C4-2B (cell line): Measurements from ENCODE around the gene LRRC42.

Source experiments
- H3K27ac ChIP-seq: fragments of 450-650 bp; 2 replicates; pipeline ENCODE4 v1.5.1; 2017
- ZFX ChIP-seq: fragments of 450-650 bp; IDR thresholded peaks from 2 replicates; pipeline ENCODE4 v1.6.1; 2017
- TF ChIP-seq, protein P1 (sequence below): fragments of 450-650 bp; conservative IDR thresholded peaks from 2 replicates; pipeline ENCODE4 v1.5.1; 2017; ENCODE audit warnings: mild to moderate bottlenecking

The LRRC42 gene, protein sequence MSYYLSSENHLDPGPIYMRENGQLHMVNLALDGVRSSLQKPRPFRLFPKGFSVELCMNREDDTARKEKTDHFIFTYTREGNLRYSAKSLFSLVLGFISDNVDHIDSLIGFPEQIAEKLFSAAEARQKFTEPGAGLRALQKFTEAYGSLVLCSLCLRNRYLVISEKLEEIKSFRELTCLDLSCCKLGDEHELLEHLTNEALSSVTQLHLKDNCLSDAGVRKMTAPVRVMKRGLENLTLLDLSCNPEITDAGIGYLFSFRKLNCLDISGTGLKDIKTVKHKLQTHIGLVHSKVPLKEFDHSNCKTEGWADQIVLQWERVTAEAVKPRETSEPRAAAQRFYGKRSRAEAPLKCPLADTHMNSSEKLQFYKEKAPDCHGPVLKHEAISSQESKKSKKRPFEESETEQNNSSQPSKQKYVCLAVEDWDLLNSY

DNA sequence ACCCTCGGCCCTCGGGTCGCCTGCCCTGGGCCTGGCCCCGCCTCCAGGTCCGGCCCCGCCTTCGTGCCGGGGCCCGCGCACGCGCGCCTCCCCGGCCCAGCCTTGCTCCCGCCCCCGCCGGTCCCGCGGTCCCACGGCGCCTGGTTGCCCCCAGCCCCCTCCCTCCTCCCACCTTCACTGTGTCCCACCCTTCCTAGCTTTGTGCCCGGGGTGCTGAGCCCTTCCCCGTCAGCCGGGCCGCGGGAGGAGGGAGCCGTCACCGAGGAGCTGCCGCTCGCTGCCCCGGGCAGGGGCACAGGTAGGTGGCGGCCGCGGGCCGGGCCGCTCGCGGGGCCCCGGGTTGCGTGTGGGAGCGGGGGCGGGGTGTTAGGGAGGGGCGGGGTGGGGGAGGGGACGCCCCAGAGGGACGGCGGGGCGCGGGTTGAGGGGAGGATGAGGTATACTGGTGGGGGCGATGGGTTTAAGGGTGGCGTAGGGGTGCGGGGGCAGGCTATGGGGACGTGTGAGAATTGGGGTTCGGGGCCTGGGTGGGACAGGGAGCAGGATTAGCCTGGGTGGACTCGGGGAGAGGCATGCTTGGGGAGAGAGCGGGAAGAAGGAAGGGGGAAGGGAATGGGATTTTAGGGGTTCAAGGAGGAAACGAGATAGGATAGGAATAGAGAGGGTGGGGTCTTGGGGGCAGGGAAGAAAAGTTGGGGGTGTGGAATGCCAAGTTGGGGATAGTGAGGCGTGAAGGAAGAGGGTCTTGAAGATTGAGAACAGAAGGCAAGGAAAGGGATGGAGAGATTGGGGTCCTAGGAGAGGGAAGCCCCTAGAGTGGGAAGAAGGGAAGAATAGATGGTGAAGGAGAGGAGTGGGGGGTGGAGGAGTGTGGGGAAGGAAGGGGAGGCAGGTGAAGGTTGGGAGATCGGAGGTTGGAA, at the start of gene LRRC42:
TSS of gene LRRC42 (plus strand) at position 99 of the 920 bp plus-strand sequence. CDS start 5,650 bp downstream, outside the sequence.
- peak within 1 kb of the TSS; percentile 79 for H3K27ac ChIP-seq
- TF ChIP-seq, protein P1, sequence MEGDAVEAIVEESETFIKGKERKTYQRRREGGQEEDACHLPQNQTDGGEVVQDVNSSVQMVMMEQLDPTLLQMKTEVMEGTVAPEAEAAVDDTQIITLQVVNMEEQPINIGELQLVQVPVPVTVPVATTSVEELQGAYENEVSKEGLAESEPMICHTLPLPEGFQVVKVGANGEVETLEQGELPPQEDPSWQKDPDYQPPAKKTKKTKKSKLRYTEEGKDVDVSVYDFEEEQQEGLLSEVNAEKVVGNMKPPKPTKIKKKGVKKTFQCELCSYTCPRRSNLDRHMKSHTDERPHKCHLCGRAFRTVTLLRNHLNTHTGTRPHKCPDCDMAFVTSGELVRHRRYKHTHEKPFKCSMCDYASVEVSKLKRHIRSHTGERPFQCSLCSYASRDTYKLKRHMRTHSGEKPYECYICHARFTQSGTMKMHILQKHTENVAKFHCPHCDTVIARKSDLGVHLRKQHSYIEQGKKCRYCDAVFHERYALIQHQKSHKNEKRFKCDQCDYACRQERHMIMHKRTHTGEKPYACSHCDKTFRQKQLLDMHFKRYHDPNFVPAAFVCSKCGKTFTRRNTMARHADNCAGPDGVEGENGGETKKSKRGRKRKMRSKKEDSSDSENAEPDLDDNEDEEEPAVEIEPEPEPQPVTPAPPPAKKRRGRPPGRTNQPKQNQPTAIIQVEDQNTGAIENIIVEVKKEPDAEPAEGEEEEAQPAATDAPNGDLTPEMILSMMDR: peak; percentile 70
- TF ChIP-seq ZFX: 0 out of 2 replicates have a peak, but pooled peaks have one; percentile 32

DNA sequence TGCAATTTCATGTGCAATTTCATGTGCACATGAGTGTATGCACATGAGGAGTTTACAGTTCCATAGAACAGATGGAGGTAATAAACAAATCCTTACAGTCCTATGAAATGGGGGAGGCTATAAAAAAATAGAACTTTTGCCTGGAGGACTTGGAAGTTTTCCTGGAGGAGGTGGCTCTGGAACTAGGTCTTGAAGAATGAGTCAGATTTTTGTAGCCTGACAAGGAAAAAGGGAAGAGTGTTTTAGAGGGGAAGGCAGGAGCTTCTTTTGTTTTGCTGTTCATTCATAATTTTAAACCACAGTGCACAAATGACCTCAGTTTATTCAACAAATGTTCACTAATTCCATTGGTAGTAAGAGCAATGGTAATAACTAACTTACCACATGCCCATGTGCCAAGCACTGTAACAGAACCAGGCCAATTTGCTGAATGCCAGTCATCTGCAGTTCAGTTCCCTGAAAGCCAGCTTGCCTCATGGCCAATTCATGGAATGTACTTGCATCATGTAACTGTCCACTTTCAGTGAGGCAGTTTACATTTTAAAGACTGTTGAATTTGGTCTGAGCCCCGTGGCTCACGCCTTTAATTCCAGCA, 49.4 kb upstream of the LRRC42 start:
- no peak for TF ChIP-seq ZFX
- TF ChIP-seq, protein P1: no peak
- H3K27ac ChIP-seq: peak overlapping the region; percentile 56

DNA sequence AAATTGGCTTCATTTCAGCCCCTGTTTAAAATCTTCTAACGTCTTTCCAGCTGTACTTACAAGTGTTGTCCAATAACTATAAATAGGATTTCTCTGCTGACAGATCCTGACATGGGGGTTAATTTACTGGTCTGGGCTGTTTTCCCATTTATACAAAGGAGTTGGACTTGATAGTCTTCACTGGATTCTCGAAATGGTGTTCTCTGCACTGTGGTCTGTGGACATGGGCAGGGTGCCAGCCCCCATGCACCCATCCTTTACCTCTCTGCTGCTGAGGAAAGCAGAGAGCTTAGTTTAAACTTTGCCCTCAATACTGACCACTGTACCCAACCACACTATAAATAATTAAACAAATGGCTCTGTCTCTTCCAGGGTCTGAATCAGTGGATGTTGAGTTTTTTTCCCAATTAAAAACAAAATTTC, 46.9 kb upstream of the LRRC42 start:
- peak overlapping the region; percentile 56 for H3K27ac ChIP-seq
- TF ChIP-seq ZFX: no peak
- TF ChIP-seq, protein P1: no peak

DNA sequence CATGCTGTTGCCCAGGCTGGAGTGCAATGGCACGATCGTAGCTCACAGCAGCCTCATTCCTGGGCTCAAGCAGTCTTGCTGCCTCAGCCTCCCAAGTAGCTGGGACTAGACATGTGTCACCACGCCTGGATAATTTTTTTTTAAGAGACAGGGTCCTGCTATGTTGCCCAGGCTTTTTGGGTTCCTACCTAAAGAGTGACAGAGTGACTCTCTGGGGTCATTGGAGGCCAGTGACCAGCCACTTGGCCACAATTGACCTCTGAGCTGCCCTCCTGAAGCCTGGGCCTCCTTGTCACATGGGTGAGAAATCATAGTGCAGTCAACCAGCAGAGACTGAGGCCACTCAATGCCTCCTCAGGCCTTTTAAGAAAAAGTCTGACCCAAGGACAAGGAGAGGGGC, 46.4 kb upstream of the LRRC42 start:
- H3K27ac ChIP-seq: peak overlapping the region; percentile 56
- TF ChIP-seq, protein P1: no peak

DNA sequence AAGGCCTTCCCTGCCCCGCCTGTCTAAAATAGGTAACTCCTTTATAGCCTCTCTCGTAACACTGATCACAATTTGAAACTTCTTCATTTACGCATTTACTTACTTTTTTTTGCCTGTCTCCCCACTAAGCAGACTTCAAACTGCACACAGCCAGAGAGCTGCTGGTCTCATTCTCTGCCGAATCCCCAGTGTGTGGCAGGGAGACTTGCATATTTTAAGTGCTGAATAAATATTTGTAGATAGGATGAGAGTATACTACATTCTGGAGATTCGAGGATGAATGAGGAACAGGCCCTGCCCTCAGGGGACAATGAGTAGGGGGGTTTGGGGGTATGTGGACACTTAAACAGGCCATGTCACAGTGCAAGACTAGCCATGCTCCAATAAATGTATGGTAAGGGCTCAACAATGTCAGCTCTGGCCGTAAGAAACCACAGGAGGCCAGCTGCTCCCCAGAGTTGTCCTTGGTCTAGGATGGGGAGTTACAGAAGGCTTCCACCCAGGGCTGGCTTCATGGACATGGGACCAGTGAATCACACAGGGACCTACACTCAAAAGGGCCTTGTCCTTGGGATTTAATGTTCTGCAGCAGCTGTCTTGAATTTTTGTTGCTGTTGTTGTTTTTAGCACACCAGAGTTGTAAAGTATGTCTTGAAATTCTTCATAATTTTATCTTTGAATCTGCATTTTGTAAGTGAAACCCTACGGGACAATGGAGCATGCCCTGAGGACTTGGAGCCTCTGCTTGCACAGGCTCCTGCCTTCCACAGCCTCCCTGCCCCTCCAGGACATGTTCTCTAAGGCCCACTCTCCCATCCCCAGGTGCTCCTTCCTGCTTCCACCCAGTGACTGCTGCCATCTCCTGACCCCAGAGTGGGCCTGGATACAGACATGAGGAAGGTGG, 43.7 kb upstream of the LRRC42 start:
- no peak overlapping the region for H3K27ac ChIP-seq
- TF ChIP-seq, protein P1: no peak
- no peak for TF ChIP-seq ZFX

DNA sequence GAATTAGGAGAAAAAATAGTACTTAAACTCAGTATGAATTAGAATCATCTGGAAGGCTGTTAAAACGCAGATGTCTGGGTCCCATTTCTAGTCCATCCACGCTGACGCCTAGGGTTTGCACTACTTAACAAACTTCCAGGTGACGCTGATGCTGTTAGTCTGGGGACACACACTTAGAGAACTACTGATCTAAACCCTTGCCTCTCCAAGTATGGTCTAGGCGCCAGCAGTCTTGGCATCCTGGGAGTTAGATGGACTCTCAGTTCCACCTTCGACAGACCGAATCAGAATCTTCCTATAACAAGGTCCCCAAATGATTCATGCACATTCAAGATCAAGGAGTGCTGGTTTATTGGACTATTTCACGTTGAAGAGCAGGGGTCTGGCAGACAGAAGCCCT, 40.6 kb upstream of the LRRC42 start:
- TF ChIP-seq, protein P1: no peak
- no peak overlapping the region for H3K27ac ChIP-seq
